OCI-LY3 (cell line): Measurements from ENCODE around the gene PLCB4.

Experiments used
- EZH2phosphoT487 ChIP-seq: fragments of 200-600 bp; shearing (Covaris generic); IDR thresholded peaks from 2 replicates; pipeline ENCODE4 v1.6.1; 2018; ENCODE audit warnings: antibody characterized with exemption, mixed run types, low read depth
- TF ChIP-seq, protein P1 (sequence below): fragments of 200-600, 300-600 bp; sonication (generic); IDR thresholded peaks from 2 replicates; pipeline ENCODE4 v1.5.1; 2014; ENCODE audit warnings: antibody characterized with exemption, low read length, low read depth

GRCh38 chr20:9483131-9483530 is 414.2 kb downstream of the PLCB4 start:
- TF ChIP-seq, protein P1, sequence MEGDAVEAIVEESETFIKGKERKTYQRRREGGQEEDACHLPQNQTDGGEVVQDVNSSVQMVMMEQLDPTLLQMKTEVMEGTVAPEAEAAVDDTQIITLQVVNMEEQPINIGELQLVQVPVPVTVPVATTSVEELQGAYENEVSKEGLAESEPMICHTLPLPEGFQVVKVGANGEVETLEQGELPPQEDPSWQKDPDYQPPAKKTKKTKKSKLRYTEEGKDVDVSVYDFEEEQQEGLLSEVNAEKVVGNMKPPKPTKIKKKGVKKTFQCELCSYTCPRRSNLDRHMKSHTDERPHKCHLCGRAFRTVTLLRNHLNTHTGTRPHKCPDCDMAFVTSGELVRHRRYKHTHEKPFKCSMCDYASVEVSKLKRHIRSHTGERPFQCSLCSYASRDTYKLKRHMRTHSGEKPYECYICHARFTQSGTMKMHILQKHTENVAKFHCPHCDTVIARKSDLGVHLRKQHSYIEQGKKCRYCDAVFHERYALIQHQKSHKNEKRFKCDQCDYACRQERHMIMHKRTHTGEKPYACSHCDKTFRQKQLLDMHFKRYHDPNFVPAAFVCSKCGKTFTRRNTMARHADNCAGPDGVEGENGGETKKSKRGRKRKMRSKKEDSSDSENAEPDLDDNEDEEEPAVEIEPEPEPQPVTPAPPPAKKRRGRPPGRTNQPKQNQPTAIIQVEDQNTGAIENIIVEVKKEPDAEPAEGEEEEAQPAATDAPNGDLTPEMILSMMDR = no peak
- TF ChIP-seq EZH2phosphoT487 = no peak
